ENCODE measurements around the gene DDX28. TPM values are rescaled to one million over a fixed set of nuclear protein-coding genes. Genes with fewer than 3 reads are reported as not detected.
A peak's percentile ranks its signal among the peaks of the same experiment; 100 is the strongest.

DDX28 gene
- total RNA-seq, 1 experiment from 2014 or later: 13.4 TPM

DNA sequence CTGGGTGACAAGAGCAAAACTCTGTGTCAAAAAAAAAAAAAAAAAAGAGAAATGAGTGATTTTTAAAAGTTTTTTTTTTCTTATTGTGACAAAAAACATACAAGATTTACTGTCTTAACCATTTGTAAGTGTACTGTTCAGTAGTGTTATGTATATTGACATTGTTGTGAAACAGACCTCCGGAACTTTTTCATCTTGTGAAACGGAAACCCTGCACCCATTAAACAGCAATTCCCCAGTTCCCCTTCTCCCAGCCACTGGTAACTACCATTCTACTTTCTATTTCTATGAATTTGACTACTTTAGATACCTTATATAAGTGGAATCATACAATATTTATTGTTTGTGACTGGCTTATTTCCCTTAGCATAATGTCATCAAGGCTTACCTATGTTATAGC, 18.8 kb upstream of the DDX28 start:
- Histone ChIP-seq H3K9me3 (ENCODE audit: low read length) (no peaks in the 10 kb centered on the region), H3K4me1 (ENCODE audit: insufficient read depth, low read length) (no peaks in the 10 kb centered on the region), H3K9ac (ENCODE audit: low read length) (no peak overlapping the region), H3K27ac (ENCODE audit: low read length) (no peak overlapping the region), H3K9me2 (replicated peaks; ENCODE audit: low read length) (no peaks in the 10 kb centered on the region), H3K79me2 (ENCODE audit: low read length) (no peaks in the 10 kb centered on the region), H3F3A (ENCODE audit: low read length, unreplicated experiment) (no peaks in the 10 kb centered on the region), H3K4me2 (ENCODE audit: low read length) (no peak overlapping the region), H3K27me3 (ENCODE audit: low read length) (no peaks in the 10 kb centered on the region), H4K20me1 (ENCODE audit: low read length) (no peaks in the 10 kb centered on the region), H3K36me3 (ENCODE audit: low read depth, low read length) (no peaks in the 10 kb centered on the region), H2AFZ (ENCODE audit: low read length) (no peak overlapping the region), H3K4me3 (ENCODE audit: low read length) (no peak overlapping the region)
- ChIA-PET POLR2A (ENCODE audit: unreplicated experiment) (no interaction called here), CTCF (no interaction called here)
- BruUV-seq (replicated peaks): no TSS peak
- DNase-seq (no peak), ATAC-seq (no peak)
- intact Hi-C loops (cut with micrococcal nuclease): no loop called here
- TF ChIP-seq EZH2 (IDR thresholded peaks at IDR 0.05; ENCODE audit: low read length, unreplicated experiment) (no peak), EZH2phosphoT487 (IDR thresholded peaks at IDR 0.05; ENCODE audit: borderline replicate concordance, low read length) (no peak)
- TF ChIP-seq, protein P1, sequence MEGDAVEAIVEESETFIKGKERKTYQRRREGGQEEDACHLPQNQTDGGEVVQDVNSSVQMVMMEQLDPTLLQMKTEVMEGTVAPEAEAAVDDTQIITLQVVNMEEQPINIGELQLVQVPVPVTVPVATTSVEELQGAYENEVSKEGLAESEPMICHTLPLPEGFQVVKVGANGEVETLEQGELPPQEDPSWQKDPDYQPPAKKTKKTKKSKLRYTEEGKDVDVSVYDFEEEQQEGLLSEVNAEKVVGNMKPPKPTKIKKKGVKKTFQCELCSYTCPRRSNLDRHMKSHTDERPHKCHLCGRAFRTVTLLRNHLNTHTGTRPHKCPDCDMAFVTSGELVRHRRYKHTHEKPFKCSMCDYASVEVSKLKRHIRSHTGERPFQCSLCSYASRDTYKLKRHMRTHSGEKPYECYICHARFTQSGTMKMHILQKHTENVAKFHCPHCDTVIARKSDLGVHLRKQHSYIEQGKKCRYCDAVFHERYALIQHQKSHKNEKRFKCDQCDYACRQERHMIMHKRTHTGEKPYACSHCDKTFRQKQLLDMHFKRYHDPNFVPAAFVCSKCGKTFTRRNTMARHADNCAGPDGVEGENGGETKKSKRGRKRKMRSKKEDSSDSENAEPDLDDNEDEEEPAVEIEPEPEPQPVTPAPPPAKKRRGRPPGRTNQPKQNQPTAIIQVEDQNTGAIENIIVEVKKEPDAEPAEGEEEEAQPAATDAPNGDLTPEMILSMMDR (conservative IDR thresholded peaks at IDR 0.05; ENCODE audit: low read depth, low read length): no peak

DNA sequence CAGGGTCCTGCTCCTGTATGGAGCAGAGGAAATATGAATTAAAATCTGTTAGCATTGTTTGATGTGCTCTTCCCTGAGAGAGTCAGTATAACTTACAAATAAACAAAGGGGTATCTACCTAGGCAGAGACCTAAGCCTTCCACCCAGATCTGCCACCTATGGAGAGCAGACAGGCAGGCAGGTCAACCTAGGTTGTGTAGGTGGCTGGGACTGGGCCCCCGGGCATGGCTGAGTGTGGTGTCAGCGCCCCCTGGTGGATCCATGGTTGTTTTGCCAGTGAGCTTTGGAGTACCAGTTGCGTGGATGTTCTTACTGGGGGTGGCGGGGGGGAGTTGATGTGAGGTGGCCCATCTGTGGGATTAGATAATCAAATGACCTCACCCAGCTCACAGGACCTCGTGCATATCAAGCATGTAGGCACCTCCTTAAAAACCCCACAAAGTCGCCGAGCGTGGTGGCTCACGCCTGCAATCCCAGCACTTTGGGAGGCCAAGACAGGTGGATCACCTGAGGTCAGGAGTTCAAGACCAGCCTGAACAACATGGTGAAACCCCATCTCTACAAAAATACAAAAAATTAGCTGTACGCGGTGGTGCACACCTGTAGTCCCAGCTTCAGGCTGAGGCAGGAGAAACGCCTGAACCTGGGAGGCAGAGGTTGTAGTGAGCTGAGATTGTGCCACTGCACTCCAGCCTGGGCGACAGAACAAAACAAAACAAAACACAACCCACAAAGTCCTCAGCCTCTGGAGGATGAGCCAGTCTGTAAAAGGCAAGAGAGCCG, 17.7 kb upstream of the DDX28 start:
- no peak overlapping the region for H3K9ac ChIP-seq (ENCODE audit: low read length)
- DNase-seq (peak; percentile 60), ATAC-seq (peak; percentile 90)
- H3K27me3 ChIP-seq (ENCODE audit: low read length): no peaks in the 10 kb centered on the region
- BruUV-seq (replicated peaks): no TSS peak
- no peak overlapping the region for H3K27ac ChIP-seq (ENCODE audit: low read length)
- TF ChIP-seq, protein P1 (conservative IDR thresholded peaks at IDR 0.05; ENCODE audit: low read depth, low read length): peak; percentile 81
- no peak for TF ChIP-seq EZH2 (IDR thresholded peaks at IDR 0.05; ENCODE audit: low read length, unreplicated experiment)
- TF ChIP-seq EZH2phosphoT487 (IDR thresholded peaks at IDR 0.05; ENCODE audit: borderline replicate concordance, low read length): no peak
- no peaks in the 10 kb centered on the region for H3K9me3 ChIP-seq (ENCODE audit: low read length)
- H3K4me2 ChIP-seq (ENCODE audit: low read length): no peak overlapping the region
- no peaks in the 10 kb centered on the region for H3K79me2 ChIP-seq (ENCODE audit: low read length)
- no peaks in the 10 kb centered on the region for H3K4me1 ChIP-seq (ENCODE audit: insufficient read depth, low read length)
- no peaks in the 10 kb centered on the region for H3K9me2 ChIP-seq (replicated peaks; ENCODE audit: low read length)
- H3K4me3 ChIP-seq (ENCODE audit: low read length): no peak overlapping the region
- POLR2A ChIA-PET (ENCODE audit: unreplicated experiment): no interaction called here
- H3K36me3 ChIP-seq (ENCODE audit: low read depth, low read length): no peaks in the 10 kb centered on the region
- H4K20me1 ChIP-seq (ENCODE audit: low read length): no peaks in the 10 kb centered on the region
- intact Hi-C loops (cut with micrococcal nuclease): loop anchor here (1.0 kb wide), 1 partner anchor 47 kb away; no protein-coding TSS in a partner anchor
- CTCF ChIA-PET: interaction anchor here (0.6 kb wide), 1 partner anchor 18 kb away, joined by 3 read pairs; the partner anchor contains the start of genes DDX28 and DUS2
- H3F3A ChIP-seq (ENCODE audit: low read length, unreplicated experiment): no peaks in the 10 kb centered on the region
- no peak overlapping the region for H2AFZ ChIP-seq (ENCODE audit: low read length)
